B cell (primary cell): Measurements from ENCODE around the gene SMIM12.

Experiments used
- EZH2 ChIP-seq: IDR thresholded peaks from 2 replicates; pipeline ENCODE4 v1.6.1; 2012; ENCODE audit warnings: borderline replicate concordance, low read depth, mild to moderate bottlenecking, moderate library complexity, low read length; ENCODE audit not compliant: insufficient read depth, poor library complexity, severe bottlenecking
- TF ChIP-seq, protein P1 (sequence below): fragments of 200-600 bp; IDR thresholded peaks from one replicate; pipeline ENCODE4 v1.8.0; 2022; ENCODE audit warnings: antibody characterized with exemption, mild to moderate bottlenecking

DNA sequence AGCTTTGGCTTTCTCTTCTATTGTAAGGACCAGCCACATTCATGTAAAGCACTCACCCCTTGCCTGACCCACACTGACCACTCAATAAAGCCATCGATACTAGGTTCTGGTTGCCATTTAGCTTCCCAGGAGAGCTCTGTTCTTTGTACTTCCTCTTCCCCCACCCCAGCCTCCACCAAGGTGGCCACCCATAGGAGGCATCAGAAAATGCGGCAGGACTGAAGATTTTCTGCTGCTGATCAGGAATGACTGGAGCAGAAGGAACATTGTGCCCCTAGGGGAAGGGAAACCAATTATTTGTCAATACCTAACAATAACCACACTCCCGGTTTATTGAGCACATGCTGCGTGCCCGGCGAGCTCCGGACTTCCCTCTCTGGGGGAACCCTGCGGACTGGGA, 5.2 kb upstream of the SMIM12 start:
- no peak for TF ChIP-seq EZH2
- TF ChIP-seq, protein P1, sequence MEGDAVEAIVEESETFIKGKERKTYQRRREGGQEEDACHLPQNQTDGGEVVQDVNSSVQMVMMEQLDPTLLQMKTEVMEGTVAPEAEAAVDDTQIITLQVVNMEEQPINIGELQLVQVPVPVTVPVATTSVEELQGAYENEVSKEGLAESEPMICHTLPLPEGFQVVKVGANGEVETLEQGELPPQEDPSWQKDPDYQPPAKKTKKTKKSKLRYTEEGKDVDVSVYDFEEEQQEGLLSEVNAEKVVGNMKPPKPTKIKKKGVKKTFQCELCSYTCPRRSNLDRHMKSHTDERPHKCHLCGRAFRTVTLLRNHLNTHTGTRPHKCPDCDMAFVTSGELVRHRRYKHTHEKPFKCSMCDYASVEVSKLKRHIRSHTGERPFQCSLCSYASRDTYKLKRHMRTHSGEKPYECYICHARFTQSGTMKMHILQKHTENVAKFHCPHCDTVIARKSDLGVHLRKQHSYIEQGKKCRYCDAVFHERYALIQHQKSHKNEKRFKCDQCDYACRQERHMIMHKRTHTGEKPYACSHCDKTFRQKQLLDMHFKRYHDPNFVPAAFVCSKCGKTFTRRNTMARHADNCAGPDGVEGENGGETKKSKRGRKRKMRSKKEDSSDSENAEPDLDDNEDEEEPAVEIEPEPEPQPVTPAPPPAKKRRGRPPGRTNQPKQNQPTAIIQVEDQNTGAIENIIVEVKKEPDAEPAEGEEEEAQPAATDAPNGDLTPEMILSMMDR: no peak
